ENCODE results near the gene FLVCR1. TPM values are rescaled to one million over a fixed set of nuclear protein-coding genes. Genes with fewer than 3 reads are reported as not detected.

The FLVCR1 gene
- total and polyA plus RNA-seq, 3 donors from 2014 or later, result 7.4 to 13.3 (median 10.1) TPM

- H3K4me1 ChIP-seq, result peaks cover 4% of the 10 kb centered on the region
- H3K9me3 ChIP-seq, result no peaks in the 10 kb centered on the region
- TF ChIP-seq POLR2A (IDR thresholded peaks at IDR 0.05) (no peak), CTCF (IDR thresholded peaks at IDR 0.05) (no peak)
- H3K4me3 ChIP-seq, result no peak overlapping the region
- H3K27me3 ChIP-seq, result no peaks in the 10 kb centered on the region
- no peak for DNase-seq
- intact Hi-C loops (cut with DNase I; ENCODE audit: low total_unique reads), result no loop called here
- H3K36me3 ChIP-seq (ENCODE audit: low read depth, missing control alignments), result no peaks in the 10 kb centered on the region
- H3K27ac ChIP-seq, result no peak overlapping the region
- 85 to 92% methylated on average over 6 of the region's 6 CpGs for WGBS, 2 donors
These were observed 68.3 kb downstream of the FLVCR1 start for GRCh38 chr1:212926372-212926771.

- no peak for DNase-seq
- WGBS, 2 donors, result 70 to 73% methylated on average over 10 of the region's 10 CpGs
- no peaks in the 10 kb centered on the region for H3K9me3 ChIP-seq
- H3K36me3 ChIP-seq (ENCODE audit: low read depth, missing control alignments), result no peaks in the 10 kb centered on the region
- H3K27ac ChIP-seq, result no peak overlapping the region
- no peaks in the 10 kb centered on the region for H3K27me3 ChIP-seq
- peaks cover 4% of the 10 kb centered on the region for H3K4me1 ChIP-seq
- no peak overlapping the region for H3K4me3 ChIP-seq
- intact Hi-C loops (cut with DNase I; ENCODE audit: low total_unique reads), result no loop called here
- no peak for TF ChIP-seq CTCF (IDR thresholded peaks at IDR 0.05)
- TF ChIP-seq POLR2A (IDR thresholded peaks at IDR 0.05), result no peak
These were observed 70.5 kb downstream of the FLVCR1 start for GRCh38 chr1:212928323-212929291.

GRCh38 chr1:212930986-212931678, 73.1 kb downstream of the FLVCR1 start:
- Histone ChIP-seq H3K9me3 (no peaks in the 10 kb centered on the region), H3K27me3 (no peaks in the 10 kb centered on the region), H3K4me3 (no peak overlapping the region), H3K27ac (no peak overlapping the region), H3K36me3 (ENCODE audit: low read depth, missing control alignments) (no peaks in the 10 kb centered on the region), H3K4me1 (no peaks in the 10 kb centered on the region)
- WGBS, 2 donors, result 84% methylated on average over 10 of the region's 10 CpGs
- TF ChIP-seq CTCF (IDR thresholded peaks at IDR 0.05) (no peak), POLR2A (IDR thresholded peaks at IDR 0.05) (no peak)
- intact Hi-C loops (cut with DNase I; ENCODE audit: low total_unique reads), result no loop called here
- no peak for DNase-seq

GRCh38 chr1:212933815-212934471, 75.9 kb downstream of the FLVCR1 start:
- H3K4me1 ChIP-seq, result no peaks in the 10 kb centered on the region
- intact Hi-C loops (cut with DNase I; ENCODE audit: low total_unique reads), result no loop called here
- no peak for DNase-seq
- 73 to 86% methylated on average over 1 of the region's 1 CpG for WGBS, 2 donors
- no peaks in the 10 kb centered on the region for H3K27me3 ChIP-seq
- no peaks in the 10 kb centered on the region for H3K9me3 ChIP-seq
- no peak overlapping the region for H3K4me3 ChIP-seq
- no peak overlapping the region for H3K27ac ChIP-seq
- no peaks in the 10 kb centered on the region for H3K36me3 ChIP-seq (ENCODE audit: low read depth, missing control alignments)
- no peak for TF ChIP-seq CTCF (IDR thresholded peaks at IDR 0.05)
- TF ChIP-seq POLR2A (IDR thresholded peaks at IDR 0.05), result no peak
